Endothelial cell of umbilical vein (primary cell): Measurements from ENCODE around the gene CHRNA10.

Source experiments
- EZH2 ChIP-seq: IDR thresholded peaks from 2 replicates; pipeline ENCODE4 v1.6.1; 2012; ENCODE audit warnings: borderline replicate concordance, low read depth, mild to moderate bottlenecking, moderate library complexity, low read length, inconsistent platforms; ENCODE audit not compliant: severe bottlenecking
- MYC ChIP-seq: IDR thresholded peaks from one replicate; pipeline ENCODE4 v1.6.1; 2011; ENCODE audit warnings: mild to moderate bottlenecking, low read depth, low read length
- TF ChIP-seq, protein P1 (sequence below), 2 donors: IDR thresholded peaks; 1 replicate in 1 of 2; 2 replicates in 1 of 2; pipeline ENCODE4 v1.5.1; 2011; ENCODE audit warnings: low read length in 2 of 2, mild to moderate bottlenecking in 2 of 2, moderate library complexity in 2 of 2, control low read depth in 1 of 2, inconsistent platforms in 1 of 2, low read depth in 1 of 2; ENCODE audit not compliant: insufficient read depth in 1 of 2; ENCODE audit errors: extremely low read depth in 1 of 2

DNA sequence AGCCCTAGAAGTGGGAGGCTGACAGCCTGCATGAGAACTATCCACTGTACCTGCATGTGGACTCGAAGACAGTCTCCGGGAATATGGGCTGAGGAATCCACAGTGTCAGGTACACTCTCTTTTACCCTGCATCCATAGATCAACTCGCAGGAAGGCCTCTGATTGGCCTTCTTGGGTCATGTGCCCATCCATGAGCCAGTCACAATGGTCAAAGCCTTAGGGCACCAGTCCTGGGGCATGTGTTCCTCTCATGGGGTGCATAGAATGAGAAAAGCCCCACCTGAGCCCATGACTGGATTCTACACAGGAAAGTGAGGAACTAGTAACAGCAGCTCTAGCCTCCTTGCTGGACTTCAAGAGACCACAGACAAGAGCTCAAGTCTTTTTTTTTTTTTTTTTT, 15.6 kb downstream of the CHRNA10 start:
- TF ChIP-seq MYC = no peak
- TF ChIP-seq EZH2 = no peak
- TF ChIP-seq, protein P1, sequence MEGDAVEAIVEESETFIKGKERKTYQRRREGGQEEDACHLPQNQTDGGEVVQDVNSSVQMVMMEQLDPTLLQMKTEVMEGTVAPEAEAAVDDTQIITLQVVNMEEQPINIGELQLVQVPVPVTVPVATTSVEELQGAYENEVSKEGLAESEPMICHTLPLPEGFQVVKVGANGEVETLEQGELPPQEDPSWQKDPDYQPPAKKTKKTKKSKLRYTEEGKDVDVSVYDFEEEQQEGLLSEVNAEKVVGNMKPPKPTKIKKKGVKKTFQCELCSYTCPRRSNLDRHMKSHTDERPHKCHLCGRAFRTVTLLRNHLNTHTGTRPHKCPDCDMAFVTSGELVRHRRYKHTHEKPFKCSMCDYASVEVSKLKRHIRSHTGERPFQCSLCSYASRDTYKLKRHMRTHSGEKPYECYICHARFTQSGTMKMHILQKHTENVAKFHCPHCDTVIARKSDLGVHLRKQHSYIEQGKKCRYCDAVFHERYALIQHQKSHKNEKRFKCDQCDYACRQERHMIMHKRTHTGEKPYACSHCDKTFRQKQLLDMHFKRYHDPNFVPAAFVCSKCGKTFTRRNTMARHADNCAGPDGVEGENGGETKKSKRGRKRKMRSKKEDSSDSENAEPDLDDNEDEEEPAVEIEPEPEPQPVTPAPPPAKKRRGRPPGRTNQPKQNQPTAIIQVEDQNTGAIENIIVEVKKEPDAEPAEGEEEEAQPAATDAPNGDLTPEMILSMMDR (IDR thresholded peaks at IDR 0.05; ENCODE audit: extremely low read depth in 1 of 2, insufficient read depth in 1 of 2, low read depth in 1 of 2, low read length in 2 of 2) = no peak
